HCT116 (cell line): ENCODE results near the gene SLC41A1. TPM values are rescaled to one million over a fixed set of nuclear protein-coding genes. Genes with fewer than 3 reads are reported as not detected.

ENCODE experiments used
- ATAC-seq: fragments of 200-7000 bp; cut with Tn5 transposase; 2 replicates; pipeline ENCODE4 v1.9.1; 2020; ENCODE audit warnings: mild to moderate bottlenecking, moderate library complexity
- BruUV-seq: library from RNA; stranded (reverse); fragments of 400-500 nt; replicated peaks from 2 replicates; lab custom pipeline; 2021; lab: Mats Ljungman, UMichigan
- CTCF ChIA-PET: fragments of 300-600 bp; sonication (Branson Sonifier 250); formaldehyde crosslinking; loops from one replicate; lab custom pipeline; 2021; ENCODE audit warnings: antibody characterized with exemption; lab: Charles Lee
- POLR2A ChIA-PET: fragments of 300-600, 350-600 bp; sonication (Branson Sonifier 250); formaldehyde crosslinking; loops from one replicate; lab custom pipeline; 2021; ENCODE audit warnings: antibody characterized with exemption; lab: Charles Lee
- RAD21 ChIA-PET, 2 experiments: fragments of 300-600 bp; sonication (Branson Sonifier 250); formaldehyde crosslinking; loops; one replicate each; lab custom pipeline; 2023; ENCODE audit warnings: low total read pairs in 2 of 2; ENCODE audit not compliant: uncharacterized antibody in 2 of 2, unreplicated experiment in 2 of 2, low non-redundant PET in 1 of 2; lab: Charles Lee
- DNase-seq: peaks from one replicate; pipeline ENCODE4 v3.0.0-alpha.2; 2010; ENCODE audit warnings: low read depth, low spot score
- H2AFZ ChIP-seq: fragments of 200-600 bp; shearing (Covaris generic), sonication (generic); 2 replicates; pipeline ENCODE4 v1.6.1; 2017; ENCODE audit warnings: low read depth, mixed run types, mixed read lengths, antibody characterized with exemption, low read length; ENCODE audit not compliant: poor library complexity, severe bottlenecking
- H3K27ac ChIP-seq: 2 replicates; pipeline ENCODE4 v1.5.1; 2012; ENCODE audit warnings: low read depth, low read length
- H3K27me3 ChIP-seq: fragments of 200-600 bp; sonication (generic); 2 replicates; pipeline ENCODE4 v1.6.1; 2016; ENCODE audit warnings: mixed run types, low read length, mixed read lengths; ENCODE audit not compliant: insufficient read depth
- H3K36me3 ChIP-seq, 2 experiments: fragments of 200-500 bp in 1 of 2; fragments of 200-600 bp in 1 of 2; sonication (Bioruptor generic) in 1 of 2; sonication (generic) in 1 of 2; 2 replicates each; pipeline versions ENCODE4 v1.5.1 to v1.6.1; 2014 to 2016; ENCODE audit warnings: low read length in 2 of 2, inconsistent platforms in 1 of 2, mixed read lengths in 1 of 2, mixed run types in 1 of 2; ENCODE audit not compliant: insufficient read depth in 2 of 2, control insufficient read depth in 1 of 2
- H3K4me1 ChIP-seq, 2 experiments: fragments of 200-600 bp in 1 of 2; sonication (generic) in 1 of 2; 2 replicates each; pipeline versions ENCODE4 v1.5.1 to v1.6.1; 2012 to 2017; ENCODE audit warnings: low read length in 2 of 2, inconsistent platforms in 1 of 2, mild to moderate bottlenecking in 1 of 2, mixed read lengths in 1 of 2, mixed run types in 1 of 2, moderate library complexity in 1 of 2; ENCODE audit not compliant: insufficient read depth in 2 of 2, control insufficient read depth in 1 of 2
- H3K4me2 ChIP-seq: fragments of 200-600 bp; sonication (generic); 2 replicates; pipeline ENCODE4 v1.6.1; 2017; ENCODE audit warnings: mixed run types, low read length, mixed read lengths
- H3K4me3 ChIP-seq, 2 experiments: fragments of 200-600 bp in 1 of 2; sonication (generic) in 1 of 2; replicated peaks in 1 of 2; 2 replicates each; pipeline ENCODE4 v1.5.1; 2011 to 2016; ENCODE audit warnings: low read length in 2 of 2, control low read depth in 1 of 2, low read depth in 1 of 2, mild to moderate bottlenecking in 1 of 2, mixed read lengths in 1 of 2, mixed run types in 1 of 2
- H3K79me2 ChIP-seq: fragments of 200-600 bp; sonication (generic); 2 replicates; pipeline ENCODE4 v1.6.1; 2017; ENCODE audit warnings: mild to moderate bottlenecking, mixed run types, low read length, moderate library complexity, mixed read lengths; ENCODE audit not compliant: insufficient read depth
- H3K9ac ChIP-seq: fragments of 200-600 bp; sonication (generic); 2 replicates; pipeline ENCODE4 v1.6.1; 2016; ENCODE audit warnings: low read length, mixed read lengths
- H3K9me2 ChIP-seq: fragments of 200-600 bp; sonication (generic), shearing (Covaris generic); 2 replicates; pipeline ENCODE4 v1.6.1; 2017; ENCODE audit warnings: mixed run types, mild to moderate bottlenecking, moderate library complexity; ENCODE audit not compliant: insufficient read depth
- H3K9me3 ChIP-seq, 2 experiments: fragments of 200-500 bp in 1 of 2; fragments of 200-600 bp in 1 of 2; sonication (Bioruptor generic) in 1 of 2; sonication (generic) in 1 of 2; 2 replicates each; pipeline ENCODE4 v1.6.1; 2014 to 2017; ENCODE audit warnings: low read length in 2 of 2, mixed read lengths in 2 of 2, inconsistent platforms in 1 of 2, low read depth in 1 of 2, mild to moderate bottlenecking in 1 of 2, mixed run types in 1 of 2, moderate library complexity in 1 of 2; ENCODE audit not compliant: control insufficient read depth in 1 of 2, insufficient read depth in 1 of 2
- H4K20me1 ChIP-seq: fragments of 200-600 bp; sonication (generic), shearing (Covaris generic); 2 replicates; pipeline ENCODE4 v1.6.1; 2017; ENCODE audit warnings: mixed run types, mild to moderate bottlenecking, moderate library complexity; ENCODE audit not compliant: insufficient read depth
- CEBPB ChIP-seq: IDR thresholded peaks from 2 replicates; pipeline ENCODE4 v1.6.1; 2012; ENCODE audit warnings: low read depth
- FOSL1 ChIP-seq: IDR thresholded peaks from 2 replicates; pipeline ENCODE4 v1.6.1; 2012; ENCODE audit warnings: low read depth
- JUND ChIP-seq: IDR thresholded peaks from 2 replicates; pipeline ENCODE4 v1.6.1; 2012
- intact Hi-C: fragments of 100-400 bp; cut with micrococcal nuclease; formaldehyde crosslinking; loops from 2 replicates; pipeline ENCODE4 v1.10.0; 2022
- total RNA-seq: library from RNA; stranded (reverse); gene quantifications from one replicate; pipeline ENCODE4 v1.2.1, GENCODE V29; 2021; ENCODE audit not compliant: unreplicated experiment
- TF ChIP-seq, protein P1 (sequence below): IDR thresholded peaks from 2 replicates; pipeline ENCODE4 v1.6.1; 2011; ENCODE audit warnings: mild to moderate bottlenecking, low read length, moderate library complexity; ENCODE audit not compliant: insufficient replicate concordance; ENCODE audit errors: extremely low read depth
- TF ChIP-seq, protein P2 (sequence below), 3 experiments: fragments of 200-600 bp in 1 of 3; sonication (generic) in 1 of 3; IDR thresholded peaks in 2 of 3; conservative IDR thresholded peaks in 1 of 3; 2 replicates each; pipeline ENCODE4 v1.5.1; 2012 to 2017; ENCODE audit warnings: low read depth in 2 of 3, low read length in 2 of 3, antibody characterized with exemption in 1 of 3, borderline replicate concordance in 1 of 3, control low read depth in 1 of 3, mild to moderate bottlenecking in 1 of 3, mixed read lengths in 1 of 3, mixed run types in 1 of 3, moderate library complexity in 1 of 3; ENCODE audit not compliant: insufficient read depth in 1 of 3
- TF ChIP-seq, protein P3 (sequence below): IDR thresholded peaks from 2 replicates; pipeline ENCODE4 v1.6.1; 2012

Gene SLC41A1
- total RNA-seq, 1 experiment from 2014 or later = 35.9 TPM

DNA sequence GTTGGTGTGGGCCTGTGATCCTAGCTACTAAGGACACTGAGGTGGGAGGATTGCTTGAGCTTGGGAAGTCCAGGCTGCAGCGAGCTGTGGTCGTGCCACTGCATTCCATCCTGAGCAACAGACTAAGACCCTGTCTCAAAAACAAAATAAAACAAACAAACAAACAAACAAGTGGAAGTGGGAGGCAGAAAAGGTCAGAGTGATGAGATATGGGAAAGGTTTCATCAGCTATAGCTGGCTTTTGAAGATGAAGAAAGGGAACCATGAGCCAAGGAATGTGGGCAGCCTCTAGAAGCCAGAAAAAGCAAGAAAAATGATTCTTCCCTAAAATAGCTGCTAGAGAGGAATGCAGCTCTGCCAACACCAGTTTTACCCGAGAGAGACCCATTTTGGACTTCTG is 52.4 kb downstream of the SLC41A1 start:
- H3K4me2 ChIP-seq = no peak overlapping the region
- BruUV-seq = no TSS peak
- no peaks in the 10 kb centered on the region for H3K4me1 ChIP-seq
- H3K79me2 ChIP-seq = no peaks in the 10 kb centered on the region
- POLR2A ChIA-PET = no interaction called here
- no peak overlapping the region for H3K9ac ChIP-seq
- no peaks in the 10 kb centered on the region for H3K36me3 ChIP-seq
- H3K4me3 ChIP-seq = no peak overlapping the region
- no peak overlapping the region for H2AFZ ChIP-seq
- H3K9me2 ChIP-seq = no peaks in the 10 kb centered on the region
- no peak for DNase-seq
- ATAC-seq = no peak
- RAD21 ChIA-PET = no interaction called here
- TF ChIP-seq JUND = no peak
- TF ChIP-seq CEBPB = no peak
- no peak for TF ChIP-seq FOSL1
- TF ChIP-seq, protein P1, sequence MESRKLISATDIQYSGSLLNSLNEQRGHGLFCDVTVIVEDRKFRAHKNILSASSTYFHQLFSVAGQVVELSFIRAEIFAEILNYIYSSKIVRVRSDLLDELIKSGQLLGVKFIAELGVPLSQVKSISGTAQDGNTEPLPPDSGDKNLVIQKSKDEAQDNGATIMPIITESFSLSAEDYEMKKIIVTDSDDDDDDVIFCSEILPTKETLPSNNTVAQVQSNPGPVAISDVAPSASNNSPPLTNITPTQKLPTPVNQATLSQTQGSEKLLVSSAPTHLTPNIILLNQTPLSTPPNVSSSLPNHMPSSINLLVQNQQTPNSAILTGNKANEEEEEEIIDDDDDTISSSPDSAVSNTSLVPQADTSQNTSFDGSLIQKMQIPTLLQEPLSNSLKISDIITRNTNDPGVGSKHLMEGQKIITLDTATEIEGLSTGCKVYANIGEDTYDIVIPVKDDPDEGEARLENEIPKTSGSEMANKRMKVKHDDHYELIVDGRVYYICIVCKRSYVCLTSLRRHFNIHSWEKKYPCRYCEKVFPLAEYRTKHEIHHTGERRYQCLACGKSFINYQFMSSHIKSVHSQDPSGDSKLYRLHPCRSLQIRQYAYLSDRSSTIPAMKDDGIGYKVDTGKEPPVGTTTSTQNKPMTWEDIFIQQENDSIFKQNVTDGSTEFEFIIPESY = no peak
- TF ChIP-seq, protein P2, sequence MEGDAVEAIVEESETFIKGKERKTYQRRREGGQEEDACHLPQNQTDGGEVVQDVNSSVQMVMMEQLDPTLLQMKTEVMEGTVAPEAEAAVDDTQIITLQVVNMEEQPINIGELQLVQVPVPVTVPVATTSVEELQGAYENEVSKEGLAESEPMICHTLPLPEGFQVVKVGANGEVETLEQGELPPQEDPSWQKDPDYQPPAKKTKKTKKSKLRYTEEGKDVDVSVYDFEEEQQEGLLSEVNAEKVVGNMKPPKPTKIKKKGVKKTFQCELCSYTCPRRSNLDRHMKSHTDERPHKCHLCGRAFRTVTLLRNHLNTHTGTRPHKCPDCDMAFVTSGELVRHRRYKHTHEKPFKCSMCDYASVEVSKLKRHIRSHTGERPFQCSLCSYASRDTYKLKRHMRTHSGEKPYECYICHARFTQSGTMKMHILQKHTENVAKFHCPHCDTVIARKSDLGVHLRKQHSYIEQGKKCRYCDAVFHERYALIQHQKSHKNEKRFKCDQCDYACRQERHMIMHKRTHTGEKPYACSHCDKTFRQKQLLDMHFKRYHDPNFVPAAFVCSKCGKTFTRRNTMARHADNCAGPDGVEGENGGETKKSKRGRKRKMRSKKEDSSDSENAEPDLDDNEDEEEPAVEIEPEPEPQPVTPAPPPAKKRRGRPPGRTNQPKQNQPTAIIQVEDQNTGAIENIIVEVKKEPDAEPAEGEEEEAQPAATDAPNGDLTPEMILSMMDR (IDR thresholded peaks at IDR 0.05 in 2 of 3, conservative IDR thresholded peaks at IDR 0.05 in 1 of 3; ENCODE audit: borderline replicate concordance in 1 of 3, insufficient read depth in 1 of 3, low read depth in 2 of 3, low read length in 2 of 3) = no peak
- TF ChIP-seq, protein P3, sequence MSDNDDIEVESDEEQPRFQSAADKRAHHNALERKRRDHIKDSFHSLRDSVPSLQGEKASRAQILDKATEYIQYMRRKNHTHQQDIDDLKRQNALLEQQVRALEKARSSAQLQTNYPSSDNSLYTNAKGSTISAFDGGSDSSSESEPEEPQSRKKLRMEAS = no peak
- no peaks in the 10 kb centered on the region for H3K27me3 ChIP-seq
- intact Hi-C loops = no loop called here
- no peaks in the 10 kb centered on the region for H4K20me1 ChIP-seq
- no peaks in the 10 kb centered on the region for H3K9me3 ChIP-seq
- CTCF ChIA-PET = no interaction called here
- no peak overlapping the region for H3K27ac ChIP-seq
